IPS-20b (cell line): ENCODE measurements around the gene STK10.
"Not testable (repeated sequence)": the region's sequence is repeated elsewhere in the genome, so short reads cannot be mapped to it uniquely, and the experiment has no call there.

Source experiments
- H3K27ac ChIP-seq: one replicate; pipeline ENCODE4 v1.5.1; 2013; ENCODE audit warnings: low read length
- H3K27me3 ChIP-seq: 2 replicates; pipeline ENCODE4 v1.6.1; 2013; ENCODE audit warnings: mild to moderate bottlenecking, low read length, inconsistent platforms; ENCODE audit not compliant: insufficient read depth
- H3K36me3 ChIP-seq: 2 replicates; pipeline ENCODE4 v1.6.1; 2013; ENCODE audit warnings: low read depth, mild to moderate bottlenecking, inconsistent platforms, low read length, moderate library complexity; ENCODE audit not compliant: insufficient read depth
- H3K4me1 ChIP-seq: 2 replicates; pipeline ENCODE4 v1.6.1; 2013; ENCODE audit warnings: mild to moderate bottlenecking, control low read depth, inconsistent platforms, low read length, moderate library complexity; ENCODE audit not compliant: insufficient read depth
- H3K4me3 ChIP-seq: 2 replicates; pipeline ENCODE4 v1.5.1; 2013; ENCODE audit warnings: mild to moderate bottlenecking, low read length, inconsistent platforms
- H3K9ac ChIP-seq: 2 replicates; pipeline ENCODE4 v1.6.1; 2013; ENCODE audit warnings: low read depth, mild to moderate bottlenecking, inconsistent platforms, low read length, moderate library complexity
- H3K9me3 ChIP-seq: 2 replicates; pipeline ENCODE4 v1.6.1; 2013; ENCODE audit warnings: mild to moderate bottlenecking, low read depth, low read length, inconsistent platforms; ENCODE audit not compliant: insufficient read depth

Gene STK10

GRCh38 chr5:172035049-172035448 is 153.0 kb downstream of the STK10 start:
- no peak overlapping the region for H3K27ac ChIP-seq

DNA sequence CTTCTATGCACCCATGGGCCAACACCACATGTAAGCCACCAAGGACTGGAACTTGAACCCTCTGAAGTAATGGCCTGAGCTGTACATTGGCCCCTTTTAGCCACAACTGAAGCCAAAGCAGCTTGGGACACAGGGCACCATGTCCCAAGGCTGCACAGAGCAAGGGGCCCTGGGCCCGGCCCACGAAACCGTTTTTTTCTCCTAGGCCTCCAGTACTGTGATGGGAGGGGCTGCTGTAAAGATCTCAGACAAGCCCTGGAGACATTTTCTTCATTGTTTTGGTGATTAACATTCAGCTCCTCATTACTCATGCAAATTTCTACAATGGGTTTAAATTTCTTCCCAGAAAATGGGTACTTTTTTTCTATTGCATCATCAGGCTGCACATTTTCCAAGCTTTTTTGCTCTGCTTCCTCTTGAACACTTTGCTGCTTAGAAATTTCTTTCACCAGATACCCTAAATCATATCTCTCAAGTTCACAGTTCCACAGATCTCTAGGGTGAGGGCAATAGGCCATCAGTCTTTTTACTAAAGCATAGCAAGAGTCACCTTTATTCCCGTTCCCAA is 156.0 kb downstream of the STK10 start:
- Histone ChIP-seq H3K9ac (no peak overlapping the region), H3K9me3 (peaks cover 12% of the 10 kb centered on the region), H3K36me3 (no peaks in the 10 kb centered on the region), H3K4me3 (no peak overlapping the region), H3K4me1 (no peaks in the 10 kb centered on the region), H3K27me3 (no peaks in the 10 kb centered on the region), H3K27ac (no peak overlapping the region)

More at GRCh38 chr5:172035049-172035448, 153.0 kb downstream of the STK10 start:
- H3K4me3 ChIP-seq, result no peak overlapping the region
- H3K36me3 ChIP-seq, result no peaks in the 10 kb centered on the region
- no peak overlapping the region for H3K9ac ChIP-seq
- peaks cover 12% of the 10 kb centered on the region for H3K9me3 ChIP-seq
- no peaks in the 10 kb centered on the region for H3K27me3 ChIP-seq
- no peaks in the 10 kb centered on the region for H3K4me1 ChIP-seq

DNA sequence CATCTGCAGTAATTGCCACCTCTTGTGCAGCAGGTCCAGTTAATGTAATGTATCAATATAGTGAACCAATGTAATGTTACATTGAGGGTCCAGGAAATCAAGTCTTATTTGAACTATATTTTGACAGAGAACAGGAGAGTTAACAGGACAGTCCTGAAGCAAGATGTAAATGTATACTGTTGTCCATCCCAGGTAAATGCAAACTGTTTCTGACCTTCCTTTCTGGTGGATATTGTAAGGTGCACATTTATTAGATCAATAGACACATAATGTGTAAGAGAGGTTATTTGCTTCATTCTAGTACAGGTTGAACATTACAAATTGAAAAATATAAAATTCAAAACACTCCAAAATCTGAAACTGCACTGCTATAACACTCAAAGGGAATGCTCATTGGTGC is 158.1 kb downstream of the STK10 start:
- Histone ChIP-seq H3K4me1 (no peaks in the 10 kb centered on the region), H3K36me3 (no peaks in the 10 kb centered on the region), H3K27ac (no peak overlapping the region), H3K27me3 (no peaks in the 10 kb centered on the region), H3K9me3 (peaks cover 12% of the 10 kb centered on the region), H3K9ac (no peak overlapping the region), H3K4me3 (no peak overlapping the region)

DNA sequence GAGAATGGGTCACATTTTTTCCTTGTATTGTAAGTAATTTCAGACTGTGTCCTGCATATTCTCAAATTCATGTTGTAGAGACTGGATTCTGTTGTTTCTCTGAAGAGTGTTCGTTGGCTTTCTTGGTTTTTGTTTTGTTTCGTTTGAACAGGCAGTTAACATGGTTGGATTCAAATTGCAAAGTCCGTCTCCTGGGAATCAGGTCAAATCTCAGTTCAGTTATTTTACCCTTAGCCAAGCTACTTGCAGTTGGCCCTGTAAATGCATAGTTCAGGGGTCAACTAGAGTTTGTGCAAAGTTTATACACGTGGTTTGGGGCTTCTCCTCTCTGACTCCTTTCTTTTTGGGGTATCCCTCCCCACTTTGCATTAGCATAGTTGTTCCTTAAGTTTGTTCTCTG is 159.9 kb downstream of the STK10 start:
- Histone ChIP-seq H3K9me3 (peaks cover 12% of the 10 kb centered on the region), H3K4me3 (no peak overlapping the region), H3K27me3 (no peaks in the 10 kb centered on the region), H3K9ac (no peak overlapping the region), H3K36me3 (no peaks in the 10 kb centered on the region), H3K4me1 (no peaks in the 10 kb centered on the region), H3K27ac (no peak overlapping the region)

GRCh38 chr5:172020110-172020786 is 167.8 kb downstream of the STK10 start:
- not testable (repeated sequence) for H3K9ac ChIP-seq, H3K9me3 ChIP-seq, H3K4me1 ChIP-seq, H3K27me3 ChIP-seq, H3K4me3 ChIP-seq, H3K27ac ChIP-seq, H3K36me3 ChIP-seq

DNA sequence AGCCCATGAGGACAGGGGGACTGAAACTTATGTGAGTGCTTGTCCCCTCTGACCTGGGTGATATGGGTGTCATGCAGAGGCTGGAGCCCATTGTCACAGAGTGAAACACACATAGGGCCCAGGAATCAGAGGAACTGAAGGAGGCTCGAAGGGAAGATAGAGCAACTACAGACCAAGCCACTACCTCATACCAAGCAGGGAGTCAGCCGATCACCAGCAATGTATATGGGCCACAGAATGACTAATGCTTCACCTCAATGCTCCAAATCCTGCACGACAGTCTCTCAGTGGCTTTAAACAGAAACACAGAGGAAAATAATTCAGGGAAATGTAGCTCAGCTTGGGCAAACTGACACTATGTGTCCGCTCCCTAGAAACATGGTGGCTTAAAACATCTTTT is 172.7 kb downstream of the STK10 start:
- no peaks in the 10 kb centered on the region for H3K36me3 ChIP-seq
- H3K4me3 ChIP-seq, result no peak overlapping the region
- H3K9me3 ChIP-seq, result no peaks in the 10 kb centered on the region

GRCh38 chr5:172010278-172010677 is 177.7 kb downstream of the STK10 start:
- peak overlapping the region; percentile 1; the same call in 1 of the 2 replicates for H3K9ac ChIP-seq
- H3K27ac ChIP-seq, result no peak overlapping the region
- no peaks in the 10 kb centered on the region for H3K36me3 ChIP-seq
- H3K27me3 ChIP-seq, result no peaks in the 10 kb centered on the region
- H3K9me3 ChIP-seq, result no peaks in the 10 kb centered on the region
- no peak overlapping the region for H3K4me3 ChIP-seq
- peaks cover 16% of the 10 kb centered on the region for H3K4me1 ChIP-seq

More for the DNA sequence above, 172.7 kb downstream of the STK10 start:
- Histone ChIP-seq H3K4me1 (peaks cover under 1% of the 10 kb centered on the region), H3K9ac (no peak overlapping the region), H3K27ac (no peak overlapping the region), H3K27me3 (no peaks in the 10 kb centered on the region)

GRCh38 chr5:172009536-172010270 is 178.3 kb downstream of the STK10 start:
- Histone ChIP-seq H3K27me3 (no peaks in the 10 kb centered on the region), H3K9ac (peak overlapping the region; percentile 37), H3K27ac (no peak overlapping the region), H3K36me3 (no peaks in the 10 kb centered on the region), H3K4me3 (peak overlapping the region; percentile 86; the same call in 1 of the 2 replicates), H3K4me1 (peaks cover 16% of the 10 kb centered on the region), H3K9me3 (no peaks in the 10 kb centered on the region)

GRCh38 chr5:172008689-172009141 is 179.3 kb downstream of the STK10 start:
- H3K4me1 ChIP-seq, result peaks cover 22% of the 10 kb centered on the region
- H3K9ac ChIP-seq, result peak overlapping the region; percentile 88; the same call in 1 of the 2 replicates
- H3K27me3 ChIP-seq, result no peaks in the 10 kb centered on the region
- peak overlapping the region; percentile 86 for H3K4me3 ChIP-seq
- H3K36me3 ChIP-seq, result no peaks in the 10 kb centered on the region
- H3K9me3 ChIP-seq, result no peaks in the 10 kb centered on the region
- peak overlapping the region; percentile 10 for H3K27ac ChIP-seq

- Histone ChIP-seq H3K9ac (peak overlapping the region; percentile 88), H3K27ac (peak overlapping the region; percentile 67), H3K36me3 (no peaks in the 10 kb centered on the region), H3K4me3 (peak overlapping the region; percentile 86), H3K27me3 (no peaks in the 10 kb centered on the region), H3K4me1 (peaks cover 26% of the 10 kb centered on the region), H3K9me3 (no peaks in the 10 kb centered on the region)
These were observed 179.9 kb downstream of the STK10 start for GRCh38 chr5:172008111-172008455.

GRCh38 chr5:172007175-172008110 is 180.6 kb downstream of the STK10 start:
- peaks cover 28% of the 10 kb centered on the region for H3K4me1 ChIP-seq
- H3K27me3 ChIP-seq, result no peaks in the 10 kb centered on the region
- H3K9ac ChIP-seq, result peak overlapping the region; percentile 88
- H3K36me3 ChIP-seq, result no peaks in the 10 kb centered on the region
- H3K27ac ChIP-seq, result peak overlapping the region; percentile 67
- H3K4me3 ChIP-seq, result peak overlapping the region; percentile 86
- H3K9me3 ChIP-seq, result no peaks in the 10 kb centered on the region
